ENCODE data around the gene FABP3.

DNA sequence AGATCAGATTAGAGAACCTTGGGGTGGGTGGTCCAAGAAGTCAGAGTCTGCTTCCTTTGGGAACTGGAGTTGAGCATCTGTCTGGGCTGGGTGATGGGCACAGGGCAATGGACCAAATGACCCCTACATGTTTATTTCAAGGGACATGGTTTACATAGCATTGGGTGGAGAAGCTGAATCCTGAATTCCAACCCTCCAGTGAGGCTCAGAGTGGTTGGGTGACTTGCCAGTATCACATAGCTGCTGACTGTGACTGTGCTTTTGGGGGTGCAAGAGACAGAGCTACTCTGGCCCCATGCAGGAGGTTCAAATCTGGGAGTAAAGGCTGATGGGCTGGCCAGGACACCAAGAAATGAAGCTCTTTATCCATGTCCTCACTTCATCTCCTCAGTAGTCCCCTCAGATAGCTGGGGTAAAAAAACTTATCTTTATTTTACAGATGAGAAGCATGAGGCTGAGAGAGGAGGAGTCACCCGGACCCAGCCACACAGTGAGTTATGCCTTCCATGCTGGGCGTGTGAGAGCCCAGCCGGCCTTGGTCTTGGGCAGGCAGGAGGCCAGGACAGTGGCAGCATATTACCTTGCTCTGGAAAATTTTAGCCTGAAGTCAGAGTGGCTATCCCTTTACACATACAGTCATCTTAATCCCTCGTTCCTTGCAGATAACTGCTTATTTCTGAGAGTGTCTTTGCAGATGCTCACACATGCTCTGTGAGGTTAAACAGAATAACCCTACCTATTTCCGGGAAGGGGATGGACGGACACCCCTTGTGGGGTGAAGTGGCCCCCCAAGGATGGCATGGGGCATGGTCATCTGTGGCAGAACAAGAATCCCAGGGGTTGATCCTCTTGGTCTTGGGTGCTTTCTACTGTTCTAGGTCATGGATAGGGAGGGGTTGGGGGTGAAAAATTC, 37.3 kb upstream of the FABP3 start:
- TF ChIP-seq POLR2A (IDR thresholded peaks at IDR 0.05), result no peak
- TF ChIP-seq, protein P1, sequence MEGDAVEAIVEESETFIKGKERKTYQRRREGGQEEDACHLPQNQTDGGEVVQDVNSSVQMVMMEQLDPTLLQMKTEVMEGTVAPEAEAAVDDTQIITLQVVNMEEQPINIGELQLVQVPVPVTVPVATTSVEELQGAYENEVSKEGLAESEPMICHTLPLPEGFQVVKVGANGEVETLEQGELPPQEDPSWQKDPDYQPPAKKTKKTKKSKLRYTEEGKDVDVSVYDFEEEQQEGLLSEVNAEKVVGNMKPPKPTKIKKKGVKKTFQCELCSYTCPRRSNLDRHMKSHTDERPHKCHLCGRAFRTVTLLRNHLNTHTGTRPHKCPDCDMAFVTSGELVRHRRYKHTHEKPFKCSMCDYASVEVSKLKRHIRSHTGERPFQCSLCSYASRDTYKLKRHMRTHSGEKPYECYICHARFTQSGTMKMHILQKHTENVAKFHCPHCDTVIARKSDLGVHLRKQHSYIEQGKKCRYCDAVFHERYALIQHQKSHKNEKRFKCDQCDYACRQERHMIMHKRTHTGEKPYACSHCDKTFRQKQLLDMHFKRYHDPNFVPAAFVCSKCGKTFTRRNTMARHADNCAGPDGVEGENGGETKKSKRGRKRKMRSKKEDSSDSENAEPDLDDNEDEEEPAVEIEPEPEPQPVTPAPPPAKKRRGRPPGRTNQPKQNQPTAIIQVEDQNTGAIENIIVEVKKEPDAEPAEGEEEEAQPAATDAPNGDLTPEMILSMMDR (IDR thresholded peaks at IDR 0.05), result no peak
